Measurements from ENCODE around the gene BLCAP. TPM values are rescaled to one million over a fixed set of nuclear protein-coding genes. Genes with fewer than 3 reads are reported as not detected.
"Not testable (repeated sequence)": the region's sequence is repeated elsewhere in the genome, so short reads cannot be mapped to it uniquely, and the experiment has no call there.

BLCAP gene
- total RNA-seq, 2 donors from 2014 or later = 98.9 to 104 TPM

DNA sequence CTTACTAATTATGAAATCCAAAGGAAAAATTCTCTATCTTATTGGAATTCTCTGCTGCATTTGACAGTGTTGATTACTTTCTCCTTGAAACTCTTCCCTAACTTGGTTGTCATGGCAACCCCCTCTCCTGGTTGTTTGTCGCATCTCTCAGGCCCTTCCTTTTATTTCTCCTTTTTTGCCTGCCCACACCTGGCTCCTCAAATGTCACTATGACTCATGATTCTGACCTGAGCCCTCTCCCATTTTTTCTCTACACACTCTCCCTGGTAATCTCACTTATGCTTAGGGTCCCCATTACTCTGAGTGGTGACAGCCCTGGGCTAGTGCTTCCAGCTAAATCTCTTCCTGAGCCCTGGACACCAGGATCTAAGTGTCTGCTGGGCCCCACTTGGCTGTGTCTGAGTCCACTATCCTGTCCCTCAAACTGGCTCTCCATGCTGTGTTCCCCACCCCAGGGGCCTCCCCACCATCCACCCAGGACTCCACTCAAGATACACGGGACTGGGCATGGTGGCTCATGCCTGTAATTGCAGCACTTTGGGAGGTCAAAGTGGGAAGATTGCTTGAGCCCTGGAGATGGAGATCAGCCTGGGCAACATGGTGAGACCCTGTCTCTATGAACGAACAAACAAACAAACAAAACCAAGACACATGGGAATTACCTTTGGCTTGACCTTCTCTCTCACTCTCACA lies 23.1 kb downstream of the BLCAP start:
- intact Hi-C loops (cut with DNase I, micrococcal nuclease) = no loop called here
- ATAC-seq (peak; percentile 3), DNase-seq (no peak)

- DNase-seq (no peak), ATAC-seq (no peak)
- intact Hi-C loops (cut with DNase I, micrococcal nuclease) = no loop called here
These were observed 24.3 kb downstream of the BLCAP start for GRCh38 chr20:37503256-37503927.

DNA sequence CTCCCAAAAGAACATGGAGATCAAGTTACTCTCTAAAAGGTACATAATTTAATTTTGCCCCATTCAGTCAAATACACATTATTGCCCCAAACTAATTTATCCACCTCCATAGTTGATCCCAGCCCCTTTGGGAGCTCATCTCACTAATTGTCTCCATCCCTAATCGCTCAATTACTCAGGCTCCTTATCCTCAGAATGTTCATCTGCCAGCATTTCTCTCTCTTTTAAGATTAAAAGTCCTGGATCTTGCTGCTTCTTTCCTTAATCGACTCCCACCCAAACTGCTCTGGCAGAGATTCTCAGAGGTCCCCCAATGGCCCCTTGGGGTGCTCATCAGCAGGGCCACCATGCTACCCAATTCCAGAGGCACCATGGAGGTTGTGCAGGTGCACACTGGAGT lies 25.0 kb downstream of the BLCAP start:
- intact Hi-C loops (cut with DNase I, micrococcal nuclease) = no loop called here
- DNase-seq = no peak
- no peak for ATAC-seq

DNA sequence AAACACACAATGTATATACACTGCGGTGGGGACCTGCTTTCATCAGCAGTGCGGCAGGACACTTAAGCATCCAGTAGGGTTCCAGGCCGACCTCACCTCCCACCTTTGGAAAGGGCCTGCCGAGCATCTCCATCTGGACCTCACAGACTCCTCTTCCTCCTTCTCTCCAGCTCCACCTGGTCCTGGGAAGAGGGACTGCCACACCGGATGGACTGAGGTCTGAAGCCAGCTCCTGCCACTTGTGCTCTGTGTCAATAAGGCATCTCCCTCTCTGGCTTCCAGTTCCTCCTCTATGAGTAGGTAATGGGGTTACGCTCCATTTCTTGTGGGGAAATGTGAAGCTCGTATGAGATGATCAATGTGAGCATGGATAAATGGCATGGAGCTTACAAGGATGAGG lies 25.7 kb downstream of the BLCAP start:
- peak; percentile 24 for ATAC-seq
- no peak for DNase-seq
- intact Hi-C loops (cut with DNase I, micrococcal nuclease) = no loop called here

DNA sequence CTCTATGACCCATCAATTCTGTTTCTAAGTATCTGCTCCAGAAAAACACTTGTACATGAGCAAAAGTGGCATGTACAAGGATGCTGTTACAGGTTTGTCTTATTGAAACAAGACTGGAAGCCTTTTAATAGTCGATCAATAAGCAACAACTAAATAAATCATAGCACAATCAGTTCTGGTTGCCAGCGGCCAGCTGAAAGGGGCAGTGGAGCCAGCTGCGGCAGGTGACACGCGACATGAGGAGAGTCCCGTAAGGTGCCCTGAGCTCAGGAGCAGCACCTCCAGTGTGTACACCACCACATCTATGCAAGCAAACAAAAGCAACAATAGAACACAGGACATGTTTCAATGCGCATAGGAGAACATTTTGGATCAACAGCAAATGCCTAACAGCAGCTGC lies 27.4 kb downstream of the BLCAP start:
- intact Hi-C loops (cut with DNase I, micrococcal nuclease) = no loop called here
- no peak for DNase-seq
- no peak for ATAC-seq

DNA sequence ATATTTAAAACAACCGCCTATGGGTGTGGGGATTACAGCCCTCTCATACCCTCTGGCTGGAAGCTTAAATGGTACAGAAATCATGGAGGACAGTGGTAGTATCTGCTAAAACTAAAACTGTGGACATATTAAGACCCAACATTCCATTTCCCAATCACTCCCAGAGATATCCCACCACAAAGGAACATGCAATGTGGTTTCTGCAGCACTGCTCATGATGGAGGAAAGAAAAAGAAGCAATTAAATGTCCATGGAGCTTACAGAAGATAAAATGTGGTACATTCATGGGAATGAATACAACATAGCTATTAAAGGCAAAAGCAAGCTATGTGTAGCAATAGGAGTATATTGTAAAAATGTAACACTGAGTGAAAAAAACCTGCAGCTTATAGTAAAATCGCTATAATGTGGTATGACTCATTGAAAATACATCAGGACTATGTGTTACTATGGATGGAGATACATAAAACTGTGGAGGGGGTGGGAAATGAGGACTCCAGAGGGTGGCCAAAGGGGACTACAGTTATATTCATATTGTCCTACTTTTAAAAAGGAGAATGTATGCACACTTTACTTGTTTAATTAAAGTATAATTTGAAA lies 29.5 kb downstream of the BLCAP start:
- no peak for ATAC-seq
- no peak for DNase-seq
- intact Hi-C loops (cut with DNase I, micrococcal nuclease) = no loop called here

DNA sequence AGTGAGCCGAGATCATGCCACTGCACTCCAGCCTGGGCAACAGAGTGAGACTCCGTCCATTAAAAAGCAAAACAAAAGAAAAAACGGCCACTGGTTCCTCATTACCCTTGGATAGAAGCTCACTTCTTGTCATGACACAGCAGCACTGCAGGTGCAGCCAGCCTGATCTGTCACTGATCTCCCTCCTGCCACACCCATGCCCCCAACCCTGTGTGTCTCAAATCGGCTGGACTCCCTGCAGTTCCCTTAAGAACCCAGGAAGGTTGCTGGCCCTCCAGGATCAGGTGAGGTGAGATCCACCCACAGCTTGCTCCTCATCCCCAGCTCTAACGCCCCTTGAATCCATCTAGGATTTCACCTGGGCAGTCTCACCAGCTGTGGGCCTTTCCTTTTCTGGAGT lies 32.9 kb downstream of the BLCAP start:
- no peak for ATAC-seq
- intact Hi-C loops (cut with DNase I, micrococcal nuclease) = no loop called here

DNA sequence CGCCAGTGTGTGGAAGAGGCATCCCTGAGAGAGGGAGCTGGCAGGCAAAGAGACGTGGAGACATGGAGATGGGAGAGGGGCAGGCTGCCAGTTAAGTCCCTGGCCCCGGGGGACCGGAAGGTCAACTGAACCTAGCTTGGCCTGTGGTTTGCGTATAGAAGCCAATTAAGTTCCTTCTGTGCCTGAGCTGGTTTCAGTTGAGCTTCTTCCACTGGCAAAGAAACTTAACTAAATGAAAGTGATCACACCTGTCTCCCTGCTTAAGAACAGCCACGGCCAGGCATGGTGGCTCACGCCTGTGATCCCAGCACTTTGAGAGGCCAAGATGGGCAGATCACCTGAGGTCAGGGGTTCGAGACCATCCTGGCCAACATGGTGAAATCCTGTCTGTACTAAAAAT lies 33.4 kb downstream of the BLCAP start:
- ATAC-seq (no peak), DNase-seq (no peak)
- intact Hi-C loops (cut with DNase I, micrococcal nuclease) = no loop called here

More for the DNA sequence above, 32.9 kb downstream of the BLCAP start:
- no peak for DNase-seq

DNA sequence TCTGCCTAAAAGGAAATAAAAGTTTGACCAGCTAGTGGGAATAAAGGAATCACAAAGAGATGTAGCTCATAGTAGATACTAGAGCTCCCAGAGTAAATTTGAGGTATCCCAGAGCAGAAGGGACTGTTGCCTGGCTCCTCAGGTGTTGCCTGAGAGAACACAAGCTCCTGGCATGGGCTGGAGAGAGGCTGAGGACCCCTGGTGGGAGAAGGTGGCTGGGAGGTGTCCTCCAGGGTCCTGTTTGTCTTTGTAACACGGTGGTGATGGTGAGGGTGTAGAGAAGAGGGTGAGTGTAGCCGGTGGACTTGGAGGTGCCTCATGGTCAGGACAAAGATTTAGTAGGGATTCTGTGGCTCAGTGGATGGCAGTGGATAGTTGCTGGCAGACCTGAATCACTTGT lies 34.7 kb downstream of the BLCAP start:
- no peak for DNase-seq
- no peak for ATAC-seq
- intact Hi-C loops (cut with DNase I, micrococcal nuclease) = no loop called here

DNA sequence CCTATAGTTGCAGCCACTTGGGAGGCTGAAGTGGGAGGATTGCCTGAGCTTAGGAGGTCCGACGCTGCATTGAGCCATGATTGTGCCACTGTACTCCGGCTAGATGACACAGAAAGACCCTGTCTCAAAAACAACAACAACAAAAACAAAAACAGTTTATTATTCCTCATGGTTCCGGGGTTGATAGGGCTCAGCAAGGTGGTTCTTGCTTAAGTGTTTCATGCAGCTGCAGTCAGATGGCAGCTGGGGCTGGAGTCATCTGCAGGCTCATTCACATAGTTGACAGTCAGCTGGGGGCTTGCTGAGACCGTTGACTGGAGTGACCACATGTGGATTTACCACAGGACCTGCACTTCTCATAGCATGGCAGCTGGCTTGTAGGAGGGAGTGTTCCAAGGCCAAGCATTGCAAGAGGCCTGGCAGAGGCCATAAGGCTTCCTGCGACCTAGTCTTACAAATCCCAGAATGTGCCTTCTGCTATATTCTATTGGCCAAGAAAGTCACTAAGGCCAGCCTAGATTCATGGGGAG lies 35.5 kb downstream of the BLCAP start:
- intact Hi-C loops (cut with DNase I, micrococcal nuclease) = no loop called here
- DNase-seq = no peak
- no peak for ATAC-seq

DNA sequence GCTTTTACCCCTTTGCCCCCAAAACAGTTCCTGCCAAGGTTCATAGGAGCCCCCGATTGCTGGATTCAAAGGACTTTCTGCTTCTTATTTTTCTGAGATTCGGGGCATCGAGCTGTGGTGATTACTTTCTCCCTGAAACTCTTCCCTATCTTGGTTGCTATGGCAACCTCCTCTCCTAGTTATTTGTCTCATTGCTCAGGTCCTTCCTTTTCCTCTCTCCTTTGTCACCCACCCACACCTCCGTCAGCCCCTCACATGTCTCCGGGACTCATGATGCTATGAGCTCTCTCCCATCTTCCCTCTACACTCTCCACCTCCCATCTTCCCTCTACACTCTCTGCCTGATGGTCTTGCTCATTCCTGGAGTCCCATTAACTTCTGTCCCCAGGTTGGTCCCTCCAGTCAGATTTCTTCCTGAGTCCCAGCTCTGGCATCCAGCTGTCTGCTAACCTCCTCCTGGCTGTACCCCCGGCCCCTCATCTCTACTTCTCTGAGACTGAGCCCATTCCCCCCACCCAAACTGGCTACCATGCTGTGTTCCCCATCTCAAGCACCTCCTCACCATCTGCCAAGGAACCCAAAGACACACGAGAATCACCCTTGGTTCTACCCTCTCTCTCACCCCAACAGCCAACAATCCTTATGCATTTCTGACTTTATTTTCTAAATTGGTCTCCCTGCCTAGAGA lies 36.9 kb downstream of the BLCAP start:
- no peak for ATAC-seq
- intact Hi-C loops (cut with DNase I, micrococcal nuclease) = no loop called here
- DNase-seq = no peak

GRCh38 chr20:37486209-37486608 lies 41.5 kb downstream of the BLCAP start:
- ATAC-seq; DNase-seq; intact Hi-C loops (cut with DNase I, micrococcal nuclease): not testable (repeated sequence)

DNA sequence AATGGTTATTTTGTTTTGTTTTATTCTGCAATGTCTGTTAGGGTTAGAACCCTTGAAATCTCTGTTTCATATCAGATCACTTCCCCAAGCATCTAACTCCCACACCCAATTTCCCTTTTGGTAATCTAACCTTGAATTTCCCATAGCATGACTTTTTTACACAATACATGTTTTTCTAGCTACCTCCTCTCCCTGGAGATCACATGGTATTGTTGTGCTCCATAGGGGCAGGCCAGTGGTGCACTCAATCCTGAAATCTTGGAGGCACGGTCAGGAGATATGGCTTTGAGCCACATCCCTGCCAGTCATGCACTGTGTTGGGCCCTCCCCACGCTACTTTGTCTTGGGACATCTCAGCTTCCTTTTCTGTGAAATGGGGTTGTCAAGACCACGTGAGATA lies 43.3 kb downstream of the BLCAP start:
- DNase-seq (no peak), ATAC-seq (no peak)
- intact Hi-C loops (cut with DNase I, micrococcal nuclease) = no loop called here

DNA sequence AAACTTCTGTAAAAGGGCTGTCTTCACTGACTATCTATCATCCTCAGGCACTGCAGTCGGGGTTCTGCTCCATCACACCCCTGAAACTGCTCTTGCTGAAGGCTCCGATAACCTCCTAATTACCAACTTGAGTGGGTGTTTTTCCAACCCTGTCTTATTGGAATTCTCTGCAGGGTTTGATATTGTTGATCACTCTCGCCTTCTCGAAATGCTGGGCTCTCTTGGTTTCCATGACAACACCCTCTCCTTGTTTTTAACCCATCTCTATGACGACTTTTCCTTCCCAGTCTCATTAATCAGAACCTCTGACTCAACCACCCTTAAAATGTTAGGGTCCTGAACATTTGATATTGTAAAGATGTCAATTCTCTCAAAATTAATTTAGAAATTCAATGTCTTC lies 46.1 kb downstream of the BLCAP start:
- no peak for ATAC-seq
- intact Hi-C loops (cut with DNase I, micrococcal nuclease) = no loop called here
- no peak for DNase-seq

GRCh38 chr20:37480919-37481318 lies 46.8 kb downstream of the BLCAP start:
- ATAC-seq (no peak), DNase-seq (no peak)
- intact Hi-C loops (cut with DNase I, micrococcal nuclease) = no loop called here

GRCh38 chr20:37479925-37480691 lies 47.6 kb downstream of the BLCAP start:
- ATAC-seq (no peak), DNase-seq (no peak)
- intact Hi-C loops (cut with DNase I, micrococcal nuclease) = no loop called here

- DNase-seq (no peak), ATAC-seq (no peak)
- intact Hi-C loops (cut with DNase I, micrococcal nuclease) = no loop called here
These were observed 48.4 kb downstream of the BLCAP start for GRCh38 chr20:37479266-37479665.

DNA sequence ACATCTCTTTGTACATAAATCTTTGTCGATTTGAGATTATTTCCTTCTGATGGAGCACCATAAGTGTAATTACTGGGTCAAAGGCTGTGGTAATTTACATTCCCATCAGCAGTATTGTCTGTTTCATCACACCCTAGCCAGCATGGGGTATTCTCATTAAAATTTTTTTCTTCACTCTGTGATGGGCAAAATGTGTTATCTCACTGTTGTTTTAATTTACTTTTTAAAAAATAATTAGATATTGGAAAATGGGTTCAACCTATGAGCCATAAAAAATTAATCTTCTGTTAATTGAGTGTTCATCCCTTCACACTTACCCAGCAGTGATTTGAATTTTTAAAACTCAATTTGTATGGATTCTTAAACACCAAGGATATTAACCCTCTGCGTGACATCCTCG lies 50.6 kb downstream of the BLCAP start:
- DNase-seq = no peak
- intact Hi-C loops (cut with DNase I, micrococcal nuclease) = no loop called here
- ATAC-seq = no peak

GRCh38 chr20:37475252-37475651 lies 52.4 kb downstream of the BLCAP start:
- ATAC-seq (no peak), DNase-seq (no peak)
- intact Hi-C loops (cut with DNase I, micrococcal nuclease) = no loop called here

Measured in left colon (tissue), 2 donors.